Stimulated activated CD4-positive, alpha-beta T cell treated with anti-CD3 and anti-CD28 coated beads, Interleukin-12 subunit alpha, Interleukin-12 subunit beta, amount 100 ng/mL, for 24 hours (primary cell): ENCODE measurements around the gene HTR2A.

Source experiments
- DNase-seq, 2 experiments: peaks; one replicate each; pipeline ENCODE4 v3.0.0-alpha.2; 2020; ENCODE audit warnings: low read depth in 2 of 2

Gene HTR2A

DNA sequence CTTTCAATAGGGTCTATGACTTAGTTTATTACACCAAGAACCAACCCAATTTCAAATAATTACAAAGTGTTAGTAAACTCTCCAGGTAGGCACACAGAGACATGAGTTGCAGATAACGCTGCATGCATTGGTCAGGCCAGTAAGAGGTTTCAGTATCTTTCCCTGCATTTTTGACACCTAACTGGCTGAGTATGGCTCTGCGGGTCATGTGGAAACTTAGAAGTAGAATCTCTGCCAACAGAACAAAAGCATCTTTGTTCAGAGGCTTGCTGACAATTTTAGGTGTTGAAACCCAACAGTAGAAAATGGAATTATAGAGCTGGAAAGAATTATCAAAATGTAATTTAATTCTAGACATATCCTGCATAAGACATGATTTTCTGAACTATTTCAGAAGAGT, 25.3 kb downstream of the HTR2A start:
- no peak for DNase-seq

DNA sequence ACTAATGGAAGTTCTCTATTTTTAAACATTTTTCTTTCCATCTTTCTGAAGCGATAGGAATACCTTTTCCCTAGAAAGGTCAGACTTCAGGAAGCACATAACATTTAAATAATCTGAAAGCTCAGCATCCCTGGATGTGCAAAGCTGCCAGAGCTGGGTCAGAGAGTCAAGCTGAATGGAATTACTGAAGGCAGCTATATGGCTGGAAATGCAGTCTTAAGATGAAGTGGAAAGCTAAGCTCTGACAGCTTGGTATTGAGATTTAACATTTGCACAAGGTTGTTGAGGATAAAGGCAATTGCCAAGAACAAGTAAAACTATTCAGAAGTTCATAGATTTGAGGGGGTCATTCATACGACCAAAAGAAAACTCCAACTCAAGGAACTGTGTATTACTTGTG, 28.8 kb downstream of the HTR2A start:
- no peak for DNase-seq

DNA sequence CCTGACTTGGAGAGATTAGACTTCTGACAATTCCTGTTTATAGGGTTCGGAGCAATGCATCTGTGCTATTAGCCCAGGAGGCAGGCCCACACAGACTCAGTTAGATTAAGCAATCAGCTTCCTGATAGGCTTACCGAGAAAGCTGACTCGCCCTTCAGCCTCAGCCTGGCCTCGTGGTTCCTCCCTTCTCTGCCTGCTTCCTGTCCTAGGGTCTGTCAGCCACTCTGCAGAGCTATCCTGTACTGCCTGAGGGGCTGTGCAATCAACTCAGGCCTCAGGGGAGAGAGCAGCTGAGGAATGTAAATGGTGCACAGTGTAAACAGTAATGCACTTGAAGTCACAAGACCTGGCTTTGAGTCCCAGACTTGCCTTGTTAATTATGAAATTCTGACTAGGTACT, 30.7 kb downstream of the HTR2A start:
- no peak for DNase-seq

DNA sequence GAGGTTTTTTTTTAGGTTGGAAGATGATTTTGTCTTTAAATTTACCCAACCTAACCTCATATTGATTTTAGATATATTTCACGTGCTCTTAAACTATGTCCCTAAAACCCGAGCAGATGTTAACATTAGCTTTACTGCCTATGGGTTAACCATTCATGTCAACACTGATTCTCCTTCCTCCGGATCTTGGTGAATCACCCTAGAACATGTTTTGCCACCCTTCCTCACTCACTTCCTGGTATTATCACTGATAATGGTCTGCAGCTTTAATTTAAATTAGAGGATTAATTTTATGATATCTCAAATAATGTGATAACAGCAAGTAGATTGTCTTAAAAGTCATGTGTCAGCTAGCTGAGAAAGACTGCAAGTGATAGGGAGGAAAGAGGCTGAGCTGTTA, 31.9 kb downstream of the HTR2A start:
- DNase-seq: no peak

DNA sequence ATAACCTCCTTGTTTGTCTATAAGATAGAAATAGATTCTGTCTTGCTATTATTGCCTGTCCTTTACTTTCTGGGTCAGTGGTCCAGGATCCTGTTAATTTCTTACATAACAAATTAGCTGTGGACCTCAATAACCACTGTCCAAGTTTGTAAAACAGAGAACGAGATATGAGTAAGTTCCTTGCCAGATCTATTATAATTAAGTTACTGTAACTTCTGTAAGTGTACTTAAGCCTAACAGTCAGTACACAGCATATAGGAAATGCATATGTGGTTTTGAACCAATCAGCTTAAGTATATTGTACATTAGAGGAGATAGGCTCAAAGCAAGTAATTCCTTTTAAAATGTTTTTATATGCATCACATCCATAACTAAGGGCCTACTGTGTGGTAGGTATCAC, 34.9 kb downstream of the HTR2A start:
- DNase-seq: no peak

DNA sequence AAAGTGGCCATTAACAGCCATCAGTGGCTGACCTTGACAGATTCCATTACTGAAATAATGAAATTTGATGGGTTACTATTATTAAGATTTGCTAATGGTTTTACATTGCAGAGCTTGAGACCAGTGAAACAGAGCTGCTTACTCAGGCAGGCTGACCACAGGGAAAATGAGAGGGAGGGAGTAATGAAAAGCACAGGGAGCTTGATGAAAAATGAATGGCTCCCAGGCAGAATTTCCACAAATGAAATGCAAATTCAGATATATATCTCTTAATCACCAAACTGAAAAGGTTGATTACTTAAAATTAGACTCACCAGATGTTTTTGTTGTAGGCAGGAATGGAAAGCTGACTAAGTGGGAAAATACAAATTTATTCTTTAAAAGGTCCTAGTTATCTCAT, 36.1 kb downstream of the HTR2A start:
- DNase-seq: no peak

- DNase-seq: no peak
Observed at GRCh38 chr13:46858776-46859175, 38.1 kb downstream of the HTR2A start.

DNA sequence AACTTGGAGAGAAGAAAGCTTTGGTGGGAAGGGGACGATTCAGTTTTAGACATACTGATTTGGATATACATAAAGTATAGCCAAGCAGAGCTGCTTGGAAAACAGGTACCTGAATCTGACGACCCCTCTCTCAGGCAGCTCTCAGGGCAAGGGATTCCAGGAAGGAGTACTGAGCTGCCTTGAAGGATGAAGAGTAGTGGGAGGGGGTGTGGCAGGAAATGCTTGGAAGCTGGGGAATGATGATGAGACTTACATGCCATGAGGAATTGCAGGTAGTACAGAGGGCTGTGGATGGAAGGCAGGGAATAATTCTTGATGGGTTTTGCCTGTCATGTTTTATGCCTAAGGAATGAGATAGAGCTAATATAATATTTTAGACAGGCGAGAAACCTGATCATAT, 38.7 kb downstream of the HTR2A start:
- no peak for DNase-seq

DNA sequence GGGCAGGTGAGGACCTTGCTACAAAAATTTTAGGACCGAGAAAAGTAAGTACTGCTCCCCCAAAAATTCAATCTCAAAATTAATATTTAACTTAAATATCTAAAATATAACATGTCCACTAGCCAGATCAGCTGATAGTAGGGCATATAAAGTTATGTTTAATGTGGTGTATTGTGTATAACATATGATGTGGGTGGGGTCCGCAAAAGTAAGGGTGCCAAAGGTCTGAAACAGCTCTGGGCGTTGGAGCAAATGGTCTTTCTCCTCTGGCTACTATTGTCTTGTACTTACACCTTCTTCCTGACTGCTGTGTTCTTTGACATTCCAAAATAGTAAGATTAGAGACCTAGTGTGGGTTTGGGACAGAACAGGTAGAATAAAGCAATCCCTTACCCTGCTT, 41.2 kb downstream of the HTR2A start:
- no peak for DNase-seq

- DNase-seq: no peak
Observed at GRCh38 chr13:46855166-46855565, 41.7 kb downstream of the HTR2A start.

GRCh38 chr13:46852168-46852567, 44.7 kb downstream of the HTR2A start:
- no peak for DNase-seq

DNA sequence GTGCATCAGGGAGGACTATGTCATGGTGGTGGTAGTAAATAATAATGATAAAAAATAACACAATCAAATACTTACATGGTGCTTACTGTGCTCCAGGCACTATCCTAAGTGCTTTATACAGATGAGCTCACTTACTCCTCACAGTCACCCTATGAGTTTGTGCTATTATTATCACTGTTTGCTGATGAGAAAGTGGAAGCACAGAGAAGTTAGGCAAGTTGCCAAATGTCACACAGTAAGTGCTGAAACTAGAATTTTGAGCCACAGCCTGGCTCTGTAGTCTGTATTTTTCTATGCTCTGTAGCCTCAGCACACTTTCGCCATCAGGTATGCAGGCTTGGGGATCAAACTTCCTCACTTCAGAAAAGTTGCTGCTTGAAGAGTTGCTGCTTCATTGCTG, 46.6 kb downstream of the HTR2A start:
- DNase-seq: no peak

DNA sequence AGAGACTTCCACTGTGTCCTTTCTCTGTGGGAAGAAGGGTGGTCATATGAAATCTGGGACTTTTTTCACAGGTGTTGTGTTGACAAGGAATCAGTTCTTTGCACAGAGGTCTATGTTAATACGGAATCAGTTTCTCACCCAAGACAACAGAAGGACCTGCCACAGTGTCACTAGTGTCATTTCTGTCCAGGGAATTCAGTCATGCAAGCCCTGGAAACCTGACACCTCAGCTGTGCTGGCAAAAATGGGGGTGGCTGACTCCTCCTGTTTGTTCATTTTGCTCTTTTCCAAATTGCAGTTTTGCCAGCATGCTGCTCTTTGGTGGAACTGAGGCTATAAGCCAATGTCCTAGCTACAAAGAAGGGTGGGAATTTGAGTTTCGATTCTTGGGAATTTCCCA, 50.1 kb downstream of the HTR2A start:
- no peak for DNase-seq

- no peak for DNase-seq
Observed at GRCh38 chr13:46845146-46845545, 51.7 kb downstream of the HTR2A start.

GRCh38 chr13:46844431-46844830, 52.4 kb downstream of the HTR2A start:
- no peak for DNase-seq

DNA sequence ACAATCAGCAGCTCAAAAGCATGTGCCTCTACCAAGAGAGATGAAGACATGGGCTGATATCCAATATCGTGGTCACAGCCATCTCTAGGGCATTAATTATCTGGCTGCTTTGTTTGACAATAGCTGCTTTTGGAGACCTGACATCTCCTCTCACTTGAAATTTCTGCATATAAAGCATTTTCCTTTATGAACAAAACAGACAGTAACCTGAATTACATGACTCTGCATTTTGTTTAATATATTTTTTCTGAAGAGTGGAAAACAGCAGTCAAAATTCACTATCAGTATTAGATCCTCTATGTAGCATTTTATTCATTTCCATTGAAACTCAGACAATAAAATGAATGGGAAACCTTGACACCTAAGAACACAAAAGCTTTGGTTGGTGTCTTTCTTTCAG, 57.5 kb downstream of the HTR2A start:
- no peak for DNase-seq

DNA sequence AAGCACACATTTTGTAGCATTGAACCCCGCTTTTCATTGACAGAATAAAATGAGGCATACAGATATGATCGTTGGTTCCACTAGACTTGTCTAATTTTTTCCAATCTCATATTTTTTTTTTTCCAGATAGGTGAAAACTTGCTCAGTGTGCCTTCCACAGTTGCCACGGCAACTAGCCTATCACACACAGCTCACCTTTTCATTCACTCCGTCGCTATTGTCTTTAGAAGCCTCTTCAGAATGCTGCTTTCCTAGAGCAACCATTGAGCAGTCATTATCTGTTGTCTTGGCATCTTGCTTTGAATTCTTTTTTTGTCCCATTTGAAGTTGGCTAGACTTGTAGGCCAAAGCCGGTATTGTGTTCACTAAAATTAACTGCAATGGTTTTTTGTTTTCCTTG, 62.2 kb downstream of the HTR2A start:
- no peak for DNase-seq

- DNase-seq: peak in 1 of 2 experiments; percentile 18
Observed at GRCh38 chr13:46831588-46832194, 65.2 kb downstream of the HTR2A start.

DNA sequence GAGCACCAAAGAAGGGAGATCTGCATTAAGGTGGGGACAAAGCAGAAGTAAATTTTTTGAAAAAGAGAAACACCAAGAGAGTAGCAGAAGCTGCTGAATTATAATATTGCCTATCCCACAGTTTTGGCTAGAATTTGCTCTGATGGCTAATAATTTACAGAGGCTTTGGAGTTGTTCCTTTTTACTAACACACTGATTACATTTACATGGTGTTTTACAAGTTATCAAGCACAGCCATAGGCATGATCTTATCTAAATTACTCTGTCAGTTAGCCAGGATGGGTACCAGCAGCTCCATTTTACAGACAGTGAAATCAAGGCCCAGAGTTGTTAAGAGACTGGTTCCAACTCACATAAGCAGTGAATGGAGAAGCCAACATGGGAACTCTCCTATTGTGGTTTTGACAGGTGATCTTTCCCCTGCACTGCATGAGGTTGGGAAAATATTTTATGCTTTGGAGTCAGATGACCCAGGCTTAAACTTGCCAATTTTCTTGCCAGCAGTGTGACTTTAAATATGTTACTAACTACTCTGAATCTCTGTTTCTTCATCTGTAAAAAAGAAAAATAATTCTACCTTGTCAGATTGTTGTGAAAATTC, 66.3 kb downstream of the HTR2A start:
- DNase-seq: no peak

DNA sequence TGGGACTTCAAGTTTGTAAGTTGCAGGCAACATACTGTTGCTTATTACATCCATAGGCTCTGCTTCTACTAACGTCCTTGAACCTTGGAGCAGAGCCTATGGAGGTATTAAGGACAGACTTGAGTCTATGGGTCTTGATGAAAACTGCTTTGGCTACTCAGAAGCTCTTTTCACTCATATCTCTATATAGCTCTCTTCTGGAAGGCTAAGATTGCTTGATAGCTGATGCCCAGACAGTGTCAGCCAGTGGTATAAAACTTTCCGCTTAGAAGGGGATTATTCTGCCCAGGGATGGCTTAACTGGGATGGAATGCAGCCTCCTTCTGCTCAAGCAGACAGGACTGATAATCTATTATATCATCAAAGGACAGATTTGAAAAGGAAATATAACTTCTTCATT, 74.3 kb downstream of the HTR2A start:
- no peak for DNase-seq

GRCh38 chr13:46817838-46818476, 78.9 kb downstream of the HTR2A start:
- DNase-seq: no peak

GRCh38 chr13:46817095-46817494, 79.8 kb downstream of the HTR2A start:
- DNase-seq: no peak

DNA sequence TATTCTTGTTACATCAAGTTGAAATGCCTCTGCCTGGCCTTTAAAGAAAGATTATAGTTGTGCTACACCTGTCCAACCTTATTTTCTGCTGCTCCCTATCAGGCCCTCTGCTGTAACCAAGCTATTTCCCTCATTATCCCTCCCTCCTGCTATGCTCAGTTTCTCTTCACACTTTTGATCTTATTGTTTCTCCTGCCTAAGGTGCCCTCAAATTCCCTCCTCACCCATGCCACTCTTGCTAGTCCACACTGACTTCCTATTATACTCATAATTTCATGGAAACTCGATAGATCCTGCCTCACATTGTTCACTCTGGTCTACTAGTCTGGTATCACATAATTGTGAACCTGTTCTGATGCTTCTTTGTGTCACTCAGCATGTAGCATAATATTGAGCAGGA, 80.5 kb downstream of the HTR2A start:
- no peak for DNase-seq
